Common myeloid progenitor, CD34-positive (primary cell): ENCODE measurements around the gene MAP3K14.

ENCODE experiments used
- CTCF ChIA-PET: fragments of 350-600 bp; sonication (Branson Sonifier 250); formaldehyde crosslinking; loops from one replicate; lab custom pipeline; 2021; ENCODE audit warnings: antibody characterized with exemption; lab: Charles Lee
- POLR2A ChIA-PET: fragments of 350-600 bp; sonication (Branson Sonifier 250); formaldehyde crosslinking; loops from one replicate; lab custom pipeline; 2021; ENCODE audit warnings: antibody characterized with exemption; lab: Charles Lee
- DNase-seq, 3 donors: peaks; one replicate each; pipeline versions ENCODE4 v3.0.0 to v3.0.0-alpha.2; 2013
- H3K27ac ChIP-seq, 2 experiments: 1 replicate in 1 of 2; 2 replicates in 1 of 2; pipeline ENCODE4 v1.7.0; 2013; ENCODE audit warnings: inconsistent platforms in 2 of 2, low read length in 2 of 2, mild to moderate bottlenecking in 2 of 2, low read depth in 1 of 2, moderate library complexity in 1 of 2; ENCODE audit not compliant: severe bottlenecking in 2 of 2, insufficient read depth in 1 of 2, poor library complexity in 1 of 2
- H3K27me3 ChIP-seq, 5 experiments: replicated peaks in 2 of 5; 1 replicate in 3 of 5; 2 replicates in 2 of 5; pipeline versions ENCODE4 v1.6.1 to v1.7.0; 2013; ENCODE audit warnings: low read length in 4 of 5, mild to moderate bottlenecking in 2 of 5, moderate library complexity in 2 of 5, inconsistent platforms in 1 of 5; ENCODE audit not compliant: insufficient read depth in 5 of 5, control insufficient read depth in 4 of 5
- H3K36me3 ChIP-seq, 4 experiments: 1 replicate in 2 of 4; 2 replicates in 2 of 4; pipeline versions ENCODE4 v1.6.1 to v1.7.0; 2013; ENCODE audit warnings: low read length in 3 of 4, control low read depth in 1 of 4, mild to moderate bottlenecking in 1 of 4; ENCODE audit not compliant: control insufficient read depth in 4 of 4, insufficient read depth in 4 of 4
- H3K4me1 ChIP-seq, 4 experiments: 1 replicate in 3 of 4; 2 replicates in 1 of 4; pipeline versions ENCODE4 v1.6.1 to v1.7.1; 2013; ENCODE audit warnings: low read length in 3 of 4, mild to moderate bottlenecking in 3 of 4, control low read depth in 1 of 4, inconsistent platforms in 1 of 4, moderate library complexity in 1 of 4; ENCODE audit not compliant: control insufficient read depth in 4 of 4, insufficient read depth in 4 of 4; ENCODE audit errors: control extremely low read depth in 1 of 4
- H3K4me3 ChIP-seq, 7 experiments: 1 replicate in 4 of 7; 2 replicates in 3 of 7; pipeline versions ENCODE4 v1.5.1 to v1.7.0; 2013; ENCODE audit warnings: mild to moderate bottlenecking in 7 of 7, low read length in 6 of 7, moderate library complexity in 6 of 7, inconsistent platforms in 2 of 7, low read depth in 2 of 7, control low read depth in 1 of 7; ENCODE audit not compliant: insufficient read depth in 4 of 7, control insufficient read depth in 1 of 7; ENCODE audit errors: extremely low read depth in 1 of 7
- H3K9me3 ChIP-seq, 5 experiments: 1 replicate in 4 of 5; 2 replicates in 1 of 5; pipeline versions ENCODE4 v1.6.1 to v1.7.1; 2013; ENCODE audit warnings: low read length in 4 of 5, mild to moderate bottlenecking in 2 of 5, inconsistent platforms in 1 of 5, low read depth in 1 of 5, moderate library complexity in 1 of 5; ENCODE audit not compliant: control insufficient read depth in 4 of 5, insufficient read depth in 2 of 5; ENCODE audit errors: control extremely low read depth in 1 of 5
- WGBS: methylation state at CpG from one replicate; pipeline ENCODE4 v1.1.5; 2013; ENCODE audit not compliant: insufficient coverage; 5-methylcytosine and 5-hydroxymethylcytosine counted together

Gene MAP3K14

GRCh38 chr17:45226576-45226975, 90.2 kb downstream of the MAP3K14 start:
- H3K27me3 ChIP-seq, result no peaks in the 10 kb centered on the region
- POLR2A ChIA-PET, result interaction anchor here (0.7 to 2.4 kb wide), 6 partner anchors 9 to 91 kb away, joined by 4 to 18 read pairs (median 5); partner anchors contain the start of genes HEXIM1 and MAP3K14
- H3K27ac ChIP-seq, result peak overlapping the region; percentile 87 to 96
- no peak for DNase-seq
- H3K4me1 ChIP-seq, result peaks cover 21 to 92% (median 89%) of the 10 kb centered on the region in 4 experiments
- no peaks in the 10 kb centered on the region for H3K9me3 ChIP-seq
- peak overlapping the region in 6 of 7 experiments; percentile 39 to 95 (median 92) for H3K4me3 ChIP-seq
- WGBS, result 20% methylated on average over 2 of the region's 3 CpGs
- peaks cover 0 to 7% (median 4%) of the 10 kb centered on the region in 4 experiments for H3K36me3 ChIP-seq
- CTCF ChIA-PET, result interaction anchor here (0.8 to 13.5 kb wide), 8 partner anchors 7 to 176 kb away, joined by 3 to 420 read pairs (median 4); partner anchors contain the start of gene ACBD4

- ChIA-PET POLR2A (interaction anchor here (0.6 to 2.4 kb wide), 7 partner anchors 10 to 163 kb away, joined by 3 to 18 read pairs (median 4); partner anchors contain the start of genes HEXIM1 and MAP3K14), CTCF (interaction anchor here (0.8 to 13.5 kb wide), 11 partner anchors 8 to 175 kb away, joined by 3 to 420 read pairs (median 3); partner anchors contain the start of gene ACBD4)
- WGBS, result 0% methylated on average over 2 of the region's 11 CpGs
- peak; percentile 93 to 99 (median 99) for DNase-seq
- Histone ChIP-seq H3K27me3 (no peaks in the 10 kb centered on the region), H3K4me3 (peak overlapping the region; percentile 22 to 95 (median 91)), H3K9me3 (no peaks in the 10 kb centered on the region), H3K27ac (peak overlapping the region; percentile 95 to 96), H3K4me1 (peaks cover 21 to 90% (median 87%) of the 10 kb centered on the region in 4 experiments), H3K36me3 (peaks cover 0 to 7% (median 4%) of the 10 kb centered on the region in 4 experiments)
Observed at GRCh38 chr17:45225964-45226530, 90.8 kb downstream of the MAP3K14 start.

- peak in 2 of 3 donors; percentile 56 to 62 for DNase-seq
Observed at GRCh38 chr17:45225051-45225700, 91.6 kb downstream of the MAP3K14 start.

GRCh38 chr17:45224671-45225050, 92.2 kb downstream of the MAP3K14 start:
- no peaks in the 10 kb centered on the region for H3K27me3 ChIP-seq
- WGBS, result 33% methylated on average over 9 of the region's 9 CpGs
- peak overlapping the region in 6 of 7 experiments; percentile 53 to 95 (median 92) for H3K4me3 ChIP-seq
- peak overlapping the region; percentile 95 to 96 for H3K27ac ChIP-seq
- H3K9me3 ChIP-seq, result no peaks in the 10 kb centered on the region
- peaks cover 0 to under 1% (median 0%) of the 10 kb centered on the region in 4 experiments for H3K36me3 ChIP-seq
- CTCF ChIA-PET, result interaction anchor here (0.8 to 13.5 kb wide), 3 partner anchors 9 to 85 kb away, joined by 4 to 420 read pairs (median 6); no protein-coding TSS in a partner anchor
- DNase-seq, result no peak
- H3K4me1 ChIP-seq, result peaks cover 27 to 90% (median 83%) of the 10 kb centered on the region in 4 experiments
- POLR2A ChIA-PET, result interaction anchor here (2.4 kb wide), 1 partner anchor 76 kb away, joined by 18 read pairs; the partner anchor contains the start of gene HEXIM1

More at GRCh38 chr17:45225051-45225700, 91.6 kb downstream of the MAP3K14 start:
- Histone ChIP-seq H3K36me3 (peaks cover 0 to 5% (median 0%) of the 10 kb centered on the region in 4 experiments), H3K27me3 (no peaks in the 10 kb centered on the region), H3K4me3 (peak overlapping the region; percentile 9 to 95 (median 91)), H3K9me3 (no peaks in the 10 kb centered on the region), H3K27ac (peak overlapping the region; percentile 95 to 96), H3K4me1 (peaks cover 27 to 90% (median 87%) of the 10 kb centered on the region in 4 experiments)
- POLR2A ChIA-PET, result interaction anchor here (0.6 to 2.4 kb wide), 5 partner anchors 11 to 162 kb away, joined by 3 to 18 read pairs (median 6); partner anchors contain the start of gene HEXIM1
- WGBS, result 15% methylated on average over 3 of the region's 7 CpGs
- CTCF ChIA-PET, result interaction anchor here (0.8 to 13.5 kb wide), 10 partner anchors 8 to 160 kb away, joined by 3 to 420 read pairs (median 4); partner anchors contain the start of gene ACBD4

- H3K4me1 ChIP-seq, result peaks cover 31 to 89% (median 81%) of the 10 kb centered on the region in 4 experiments
- CTCF ChIA-PET, result interaction anchor here (0.8 to 13.5 kb wide), 3 partner anchors 10 to 86 kb away, joined by 4 to 420 read pairs (median 6); no protein-coding TSS in a partner anchor
Observed at GRCh38 chr17:45223539-45224528, 93.0 kb downstream of the MAP3K14 start.

More at GRCh38 chr17:45223539-45224528, 93.0 kb downstream of the MAP3K14 start:
- peak in 1 of 3 donors; percentile 38 for DNase-seq
- H3K27me3 ChIP-seq, result no peaks in the 10 kb centered on the region
- H3K36me3 ChIP-seq, result no peaks in the 10 kb centered on the region
- no peaks in the 10 kb centered on the region for H3K9me3 ChIP-seq
- H3K4me3 ChIP-seq, result peak overlapping the region; percentile 53 to 95 (median 91)
- POLR2A ChIA-PET, result interaction anchor here (1.1 kb wide), 1 partner anchor 43 kb away, joined by 3 read pairs; no protein-coding TSS in a partner anchor
- 13% methylated on average over 6 of the region's 12 CpGs for WGBS
- peak overlapping the region; percentile 95 to 96 for H3K27ac ChIP-seq
